T-cell (primary cell): ENCODE measurements around the gene C1orf198. TPM values are rescaled to one million over a fixed set of nuclear protein-coding genes. Genes with fewer than 3 reads are reported as not detected.

ENCODE experiments used
- ATAC-seq, 4 experiments: fragments of 200-7000 bp in 3 of 4; fragments of 150-1000 bp in 1 of 4; cut with Tn5 transposase; replicated peaks in 1 of 4; 1 replicate in 3 of 4; 2 replicates in 1 of 4; pipeline ENCODE4 v1.10.0; 2021; ENCODE audit warnings: moderate library complexity in 3 of 4, mild to moderate bottlenecking in 2 of 4, moderate number of reproducible peaks in 1 of 4
- CTCF ChIA-PET, 2 donors: fragments of 300-600 bp; sonication (Branson Sonifier 250); formaldehyde crosslinking; loops; one replicate each; lab custom pipeline; 2022; ENCODE audit warnings: antibody characterized with exemption in 2 of 2; lab: Charles Lee
- POLR2A ChIA-PET, 2 donors: fragments of 300-600 bp; sonication (Branson Sonifier 250); formaldehyde crosslinking; loops; one replicate each; lab custom pipeline; 2022; ENCODE audit warnings: antibody characterized with exemption in 2 of 2; lab: Charles Lee
- DNase-seq, 35 experiments: peaks; one replicate each; pipeline versions ENCODE4 v3.0.0 to v3.0.0-alpha.2; 2013 to 2023
- H3K27ac ChIP-seq: one replicate; pipeline ENCODE4 v1.5.1; 2013; ENCODE audit warnings: low read length
- H3K27me3 ChIP-seq, 2 experiments: replicated peaks in 1 of 2; 1 replicate in 1 of 2; 2 replicates in 1 of 2; pipeline versions ENCODE4 v1.6.1 to v1.7.0; 2013; ENCODE audit warnings: low read length in 1 of 2, mixed read lengths in 1 of 2; ENCODE audit not compliant: control insufficient read depth in 2 of 2, insufficient read depth in 2 of 2; ENCODE audit errors: extremely low read depth in 1 of 2
- H3K36me3 ChIP-seq, 2 donors: 1 replicate in 1 of 2; 2 replicates in 1 of 2; pipeline versions ENCODE4 v1.6.1 to v1.7.0; 2013; ENCODE audit warnings: low read length in 1 of 2; ENCODE audit not compliant: control insufficient read depth in 2 of 2, insufficient read depth in 1 of 2; ENCODE audit errors: extremely low read depth in 1 of 2
- H3K4me1 ChIP-seq, 2 experiments: 1 replicate in 1 of 2; 2 replicates in 1 of 2; pipeline versions ENCODE4 v1.6.1 to v1.7.0; 2013; ENCODE audit warnings: low read length in 2 of 2, mixed read lengths in 1 of 2; ENCODE audit not compliant: insufficient read depth in 2 of 2, control insufficient read depth in 1 of 2; ENCODE audit errors: extremely low read depth in 1 of 2
- H3K4me3 ChIP-seq, 2 donors: 1 replicate in 1 of 2; 2 replicates in 1 of 2; pipeline versions ENCODE4 v1.5.1 to v1.7.0; 2013; ENCODE audit warnings: mild to moderate bottlenecking in 2 of 2, low read length in 1 of 2, moderate library complexity in 1 of 2; ENCODE audit not compliant: control insufficient read depth in 1 of 2; ENCODE audit errors: extremely low read depth in 1 of 2
- H3K9me3 ChIP-seq: 2 replicates; pipeline ENCODE4 v1.7.0; 2013
- H3K27ac Mint-ChIP-seq, 2 donors: one replicate each; pipeline ENCODE4 v1.8.0; 2020 to 2021; ENCODE audit warnings: mild to moderate bottlenecking in 2 of 2, mixed read lengths in 2 of 2
- H3K27me3 Mint-ChIP-seq, 2 donors: one replicate each; pipeline ENCODE4 v1.8.0; 2021 to 2022; ENCODE audit warnings: mixed read lengths in 2 of 2
- H3K36me3 Mint-ChIP-seq: one replicate; pipeline ENCODE4 v1.8.0; 2021; ENCODE audit warnings: mixed read lengths
- H3K4me1 Mint-ChIP-seq, 3 donors: one replicate each; pipeline ENCODE4 v1.8.0; 2020 to 2022; ENCODE audit warnings: mixed read lengths in 3 of 3, mild to moderate bottlenecking in 1 of 3
- H3K4me3 Mint-ChIP-seq, 3 donors: one replicate each; pipeline ENCODE4 v1.8.0; 2020 to 2022; ENCODE audit warnings: mild to moderate bottlenecking in 3 of 3, mixed read lengths in 3 of 3, moderate library complexity in 3 of 3
- H3K9me3 Mint-ChIP-seq, 3 donors: one replicate each; pipeline ENCODE4 v1.8.0; 2020 to 2022; ENCODE audit warnings: mixed read lengths in 3 of 3
- WGBS: methylation state at CpG from one replicate; pipeline ENCODE4 v1.1.5; 2013; ENCODE audit warnings: missing lambda C conversion rate; ENCODE audit not compliant: insufficient coverage; 5-methylcytosine and 5-hydroxymethylcytosine counted together
- total RNA-seq, 35 experiments: library from RNA in 6 of 35; stranded (reverse) in 6 of 35; fragments of 120-200 nt in 1 of 35; gene quantifications; one replicate each; pipeline versions ENCODE4 v1.2.1 to v1.2.4 and lab custom pipeline; 2013 to 2026

Gene C1orf198
- total RNA-seq, 5 donors from 2014 or later (not counting 1 experiment from before 2014, with no cell fraction given) = 3.6 to 5.9 (median 5.6) TPM

- H3K27me3 ChIP-seq = peaks cover 0 to 27% of the 10 kb centered on the region in 2 experiments
- 38% methylated on average over 3 of the region's 3 CpGs for WGBS
- Mint-ChIP-seq H3K36me3 (no peaks in the 10 kb centered on the region), H3K4me3 (no peak overlapping the region), H3K27me3 (peaks cover 14 to 15% of the 10 kb centered on the region in 2 donors), H3K4me1 (no peaks in the 10 kb centered on the region), H3K9me3 (no peaks in the 10 kb centered on the region), H3K27ac (no peak overlapping the region)
- CTCF ChIA-PET = no interaction called here
- DNase-seq = no peak
- no peak overlapping the region for H3K27ac ChIP-seq
- H3K36me3 ChIP-seq = no peaks in the 10 kb centered on the region
- no peak overlapping the region for H3K4me3 ChIP-seq
- no peak for ATAC-seq
- no peaks in the 10 kb centered on the region for H3K4me1 ChIP-seq
- H3K9me3 ChIP-seq = no peaks in the 10 kb centered on the region
- POLR2A ChIA-PET = no interaction called here
These were observed 44.4 kb downstream of the C1orf198 start for GRCh38 chr1:230823931-230824381.

GRCh38 chr1:230823426-230823825 lies 44.9 kb downstream of the C1orf198 start:
- H3K4me1 ChIP-seq = no peaks in the 10 kb centered on the region
- H3K4me1 Mint-ChIP-seq = no peaks in the 10 kb centered on the region
- H3K36me3 Mint-ChIP-seq = no peaks in the 10 kb centered on the region
- no peak overlapping the region for H3K4me3 ChIP-seq
- CTCF ChIA-PET = no interaction called here
- no peaks in the 10 kb centered on the region for H3K9me3 ChIP-seq
- H3K27me3 Mint-ChIP-seq = peaks cover 14 to 18% of the 10 kb centered on the region in 2 donors
- no peaks in the 10 kb centered on the region for H3K9me3 Mint-ChIP-seq
- ATAC-seq (no peak), DNase-seq (no peak)
- H3K27ac Mint-ChIP-seq = no peak overlapping the region
- POLR2A ChIA-PET = no interaction called here
- H3K27me3 ChIP-seq = peaks cover 0 to 27% of the 10 kb centered on the region in 2 experiments
- no peak overlapping the region for H3K27ac ChIP-seq
- H3K4me3 Mint-ChIP-seq = no peak overlapping the region
- WGBS = 64% methylated on average over 6 of the region's 6 CpGs
- H3K36me3 ChIP-seq = no peaks in the 10 kb centered on the region

- no peaks in the 10 kb centered on the region for H3K36me3 Mint-ChIP-seq
- no peaks in the 10 kb centered on the region for H3K4me1 Mint-ChIP-seq
- no peaks in the 10 kb centered on the region for H3K9me3 ChIP-seq
- H3K4me3 Mint-ChIP-seq = no peak overlapping the region
- peaks cover 24 to 26% of the 10 kb centered on the region in 2 donors for H3K27me3 Mint-ChIP-seq
- DNase-seq (no peak), ATAC-seq (no peak)
- H3K36me3 ChIP-seq = no peaks in the 10 kb centered on the region
- ChIA-PET POLR2A (no interaction called here), CTCF (no interaction called here)
- WGBS = 56% methylated on average over 5 of the region's 13 CpGs
- no peak overlapping the region for H3K4me3 ChIP-seq
- no peak overlapping the region for H3K27ac Mint-ChIP-seq
- peaks cover 0 to 22% of the 10 kb centered on the region in 2 experiments for H3K27me3 ChIP-seq
- H3K4me1 ChIP-seq = no peaks in the 10 kb centered on the region
- no peaks in the 10 kb centered on the region for H3K9me3 Mint-ChIP-seq
- no peak overlapping the region for H3K27ac ChIP-seq
These were observed 46.2 kb downstream of the C1orf198 start for GRCh38 chr1:230822092-230822581.

- POLR2A ChIA-PET = no interaction called here
- no peaks in the 10 kb centered on the region for H3K4me1 ChIP-seq
- H3K4me1 Mint-ChIP-seq = no peaks in the 10 kb centered on the region
- peaks cover 0 to 18% of the 10 kb centered on the region in 2 experiments for H3K27me3 ChIP-seq
- peaks cover 28% of the 10 kb centered on the region in 2 donors for H3K27me3 Mint-ChIP-seq
- WGBS = 56% methylated on average over 3 of the region's 4 CpGs
- no peak overlapping the region for H3K4me3 ChIP-seq
- no peaks in the 10 kb centered on the region for H3K9me3 ChIP-seq
- no peak overlapping the region for H3K27ac Mint-ChIP-seq
- H3K27ac ChIP-seq = no peak overlapping the region
- no peaks in the 10 kb centered on the region for H3K36me3 ChIP-seq
- no peak for DNase-seq
- H3K36me3 Mint-ChIP-seq = no peaks in the 10 kb centered on the region
- H3K9me3 Mint-ChIP-seq = no peaks in the 10 kb centered on the region
- no peak overlapping the region for H3K4me3 Mint-ChIP-seq
- ATAC-seq = no peak
- CTCF ChIA-PET = no interaction called here
These were observed 47.0 kb downstream of the C1orf198 start for GRCh38 chr1:230821346-230821745.

- H3K9me3 ChIP-seq = no peaks in the 10 kb centered on the region
- Mint-ChIP-seq H3K36me3 (no peaks in the 10 kb centered on the region), H3K4me3 (no peak overlapping the region), H3K27me3 (peaks cover 29 to 35% of the 10 kb centered on the region in 2 donors), H3K27ac (no peak overlapping the region), H3K9me3 (no peaks in the 10 kb centered on the region), H3K4me1 (no peaks in the 10 kb centered on the region)
- 37% methylated on average over 3 of the region's 4 CpGs for WGBS
- no peak overlapping the region for H3K27ac ChIP-seq
- POLR2A ChIA-PET = no interaction called here
- H3K27me3 ChIP-seq = peaks cover 0 to 12% of the 10 kb centered on the region in 2 experiments
- CTCF ChIA-PET = no interaction called here
- no peaks in the 10 kb centered on the region for H3K4me1 ChIP-seq
- no peak for ATAC-seq
- no peak overlapping the region for H3K4me3 ChIP-seq
- DNase-seq = no peak
- no peaks in the 10 kb centered on the region for H3K36me3 ChIP-seq
These were observed 47.8 kb downstream of the C1orf198 start for GRCh38 chr1:230820568-230820967.

- POLR2A ChIA-PET = no interaction called here
These were observed 48.3 kb downstream of the C1orf198 start for GRCh38 chr1:230819976-230820375.

More at GRCh38 chr1:230819976-230820375, 48.3 kb downstream of the C1orf198 start:
- Histone ChIP-seq H3K36me3 (no peaks in the 10 kb centered on the region), H3K27me3 (peaks cover 0 to 12% of the 10 kb centered on the region in 2 experiments), H3K9me3 (no peaks in the 10 kb centered on the region), H3K27ac (no peak overlapping the region), H3K4me1 (no peaks in the 10 kb centered on the region), H3K4me3 (no peak overlapping the region)
- CTCF ChIA-PET = no interaction called here
- H3K9me3 Mint-ChIP-seq = no peaks in the 10 kb centered on the region
- no peak for ATAC-seq
- H3K4me3 Mint-ChIP-seq = no peak overlapping the region
- peaks cover 35 to 41% of the 10 kb centered on the region in 2 donors for H3K27me3 Mint-ChIP-seq
- WGBS = 70% methylated on average over 2 of the region's 4 CpGs
- no peak for DNase-seq
- H3K27ac Mint-ChIP-seq = no peak overlapping the region
- no peaks in the 10 kb centered on the region for H3K4me1 Mint-ChIP-seq
- no peaks in the 10 kb centered on the region for H3K36me3 Mint-ChIP-seq
